ENCODE data around the gene FABP3. TPM values are rescaled to one million over a fixed set of nuclear protein-coding genes. Genes with fewer than 3 reads are reported as not detected.

The FABP3 gene
- 27.1 and 30.0 TPM in 2 replicates for total RNA-seq
- long read RNA-seq, partial matches to known transcripts = 0 of 11 reads
- long read RNA-seq, other reads (novel, unspliced or antisense) = 8 of 11 reads

GRCh38 chr1:31373056-31373896, at the start of gene FABP3:
TSS of gene FABP3 (minus strand) at chr1:31373076. CDS start at chr1:31373014, 62 bp downstream.
- peaks cover 44% of the 10 kb centered on the region for H3K4me1 Mint-ChIP-seq (ENCODE audit: unreplicated experiment)

GRCh38 chr1:31421371-31422040, 48.6 kb upstream of the FABP3 start:
- Mint-ChIP-seq H3K9me3 (ENCODE audit: unreplicated experiment) (no peaks in the 10 kb centered on the region), H3K4me1 (ENCODE audit: unreplicated experiment) (peaks cover 4% of the 10 kb centered on the region), H3K4me3 (ENCODE audit: unreplicated experiment) (no peak overlapping the region), H3K27ac (ENCODE audit: unreplicated experiment) (no peak overlapping the region), H3K27me3 (ENCODE audit: unreplicated experiment) (peaks cover 2% of the 10 kb centered on the region), H3K36me3 (ENCODE audit: unreplicated experiment) (no peaks in the 10 kb centered on the region)
- no peak for DNase-seq (ENCODE audit: extremely low spot score, unreplicated experiment)
- peak; percentile 52 for TF ChIP-seq CTCF (IDR thresholded peaks at IDR 0.05)

More at GRCh38 chr1:31373056-31373896, at the start of gene FABP3:
- Mint-ChIP-seq H3K27ac (ENCODE audit: unreplicated experiment) (peak within 1 kb of the TSS; percentile 96), H3K27me3 (ENCODE audit: unreplicated experiment) (no peaks in the 10 kb centered on the region), H3K36me3 (ENCODE audit: unreplicated experiment) (peaks cover 4% of the 10 kb centered on the region), H3K4me3 (ENCODE audit: unreplicated experiment) (peak within 1 kb of the TSS; percentile 79), H3K9me3 (ENCODE audit: unreplicated experiment) (no peaks in the 10 kb centered on the region)
- peak; percentile 90 for DNase-seq (ENCODE audit: extremely low spot score, unreplicated experiment)
- TF ChIP-seq CTCF (IDR thresholded peaks at IDR 0.05) = no peak

- peaks cover 4% of the 10 kb centered on the region for H3K4me1 Mint-ChIP-seq (ENCODE audit: unreplicated experiment)
- H3K9me3 Mint-ChIP-seq (ENCODE audit: unreplicated experiment) = no peaks in the 10 kb centered on the region
- H3K4me3 Mint-ChIP-seq (ENCODE audit: unreplicated experiment) = no peak overlapping the region
- no peak for TF ChIP-seq CTCF (IDR thresholded peaks at IDR 0.05)
- no peak overlapping the region for H3K27ac Mint-ChIP-seq (ENCODE audit: unreplicated experiment)
- no peak for DNase-seq (ENCODE audit: extremely low spot score, unreplicated experiment)
- H3K36me3 Mint-ChIP-seq (ENCODE audit: unreplicated experiment) = no peaks in the 10 kb centered on the region
- peaks cover 2% of the 10 kb centered on the region for H3K27me3 Mint-ChIP-seq (ENCODE audit: unreplicated experiment)
Measured at GRCh38 chr1:31420716-31421115, 47.8 kb upstream of the FABP3 start.

GRCh38 chr1:31418626-31419323, 45.9 kb upstream of the FABP3 start:
- peaks cover 5% of the 10 kb centered on the region for H3K4me1 Mint-ChIP-seq (ENCODE audit: unreplicated experiment)
- H3K4me3 Mint-ChIP-seq (ENCODE audit: unreplicated experiment) = no peak overlapping the region
- no peak overlapping the region for H3K27ac Mint-ChIP-seq (ENCODE audit: unreplicated experiment)
- no peaks in the 10 kb centered on the region for H3K9me3 Mint-ChIP-seq (ENCODE audit: unreplicated experiment)
- no peak for DNase-seq (ENCODE audit: extremely low spot score, unreplicated experiment)
- peaks cover 6% of the 10 kb centered on the region for H3K27me3 Mint-ChIP-seq (ENCODE audit: unreplicated experiment)
- TF ChIP-seq CTCF (IDR thresholded peaks at IDR 0.05) = no peak
- no peaks in the 10 kb centered on the region for H3K36me3 Mint-ChIP-seq (ENCODE audit: unreplicated experiment)

Measured in osteocyte (in vitro differentiated cells).